CD4-positive, alpha-beta T cell treated with Interleukin-1 beta for 1 hour (primary cell): Measurements from ENCODE around the gene ATXN7L1.
A peak's percentile ranks its signal among the peaks of the same experiment; 100 is the strongest.
"Not testable (repeated sequence)": the region's sequence is repeated elsewhere in the genome, so short reads cannot be mapped to it uniquely, and the experiment has no call there.

ENCODE experiments used
- DNase-seq, 2 donors: peaks; one replicate each; pipeline ENCODE4 v3.0.0-alpha.2; 2020 to 2022

ATXN7L1 gene

DNA sequence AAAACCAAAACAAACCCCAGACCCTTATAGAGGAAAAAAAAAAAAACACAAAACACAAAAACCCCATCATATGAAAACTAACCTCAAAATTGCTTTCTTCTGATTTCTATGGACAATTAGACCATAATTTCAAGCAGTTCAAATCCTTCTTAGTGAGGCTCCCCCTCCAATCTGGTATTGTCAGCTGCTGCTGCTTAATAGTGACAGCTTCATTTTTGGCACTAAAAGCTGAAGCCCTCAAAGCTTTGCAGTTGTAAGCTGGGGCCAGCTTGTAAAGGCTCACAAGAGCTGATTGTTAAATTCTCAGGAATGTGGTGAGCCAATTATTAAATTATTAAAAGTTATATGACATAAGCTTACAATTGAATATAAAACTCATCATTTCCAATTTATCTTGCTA is 21.9 kb downstream of the ATXN7L1 start:
- no peak for DNase-seq

DNA sequence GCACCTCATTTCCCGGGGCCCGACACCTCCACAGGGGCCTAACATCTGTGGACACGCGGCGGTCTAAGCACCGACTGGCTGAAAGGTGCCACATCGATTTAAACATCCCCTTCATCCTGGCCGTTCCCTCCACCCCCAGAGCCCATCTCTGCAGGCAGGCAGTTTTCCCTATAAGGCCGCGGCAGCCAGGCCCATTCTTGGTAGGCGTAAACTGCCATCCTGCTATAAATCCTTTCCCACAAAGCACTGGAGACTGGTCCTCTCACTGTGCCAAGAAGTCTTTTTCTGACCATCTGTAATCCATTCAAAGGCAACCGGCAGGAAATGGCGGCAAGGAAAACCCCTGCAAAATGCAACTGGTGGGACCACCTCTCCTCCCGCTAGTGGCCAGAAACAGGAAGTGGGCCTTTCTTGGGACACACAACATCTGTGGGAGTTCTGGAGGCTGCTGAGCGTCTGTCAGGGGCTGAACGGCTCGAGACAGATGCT is 22.4 kb downstream of the ATXN7L1 start:
- no peak for DNase-seq

DNA sequence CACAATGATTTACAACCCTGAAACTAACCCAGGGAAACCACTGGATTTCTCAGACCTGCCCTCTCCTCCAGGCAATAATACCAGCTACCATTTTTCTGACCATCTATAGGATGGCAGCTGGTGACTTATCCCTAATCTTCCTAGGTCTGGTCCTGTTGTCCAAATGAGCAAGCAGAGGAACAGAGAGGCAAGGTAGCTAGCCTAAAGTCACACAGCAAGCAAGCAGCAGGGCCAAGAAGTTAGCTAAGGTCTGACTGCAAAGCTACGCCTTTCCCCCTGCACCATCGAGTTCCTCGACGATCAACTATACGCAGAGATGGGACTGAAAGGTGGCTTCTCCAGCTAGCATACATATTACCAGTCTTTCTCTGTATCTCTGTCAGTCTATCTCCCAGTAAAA is 25.3 kb downstream of the ATXN7L1 start:
- no peak for DNase-seq

DNA sequence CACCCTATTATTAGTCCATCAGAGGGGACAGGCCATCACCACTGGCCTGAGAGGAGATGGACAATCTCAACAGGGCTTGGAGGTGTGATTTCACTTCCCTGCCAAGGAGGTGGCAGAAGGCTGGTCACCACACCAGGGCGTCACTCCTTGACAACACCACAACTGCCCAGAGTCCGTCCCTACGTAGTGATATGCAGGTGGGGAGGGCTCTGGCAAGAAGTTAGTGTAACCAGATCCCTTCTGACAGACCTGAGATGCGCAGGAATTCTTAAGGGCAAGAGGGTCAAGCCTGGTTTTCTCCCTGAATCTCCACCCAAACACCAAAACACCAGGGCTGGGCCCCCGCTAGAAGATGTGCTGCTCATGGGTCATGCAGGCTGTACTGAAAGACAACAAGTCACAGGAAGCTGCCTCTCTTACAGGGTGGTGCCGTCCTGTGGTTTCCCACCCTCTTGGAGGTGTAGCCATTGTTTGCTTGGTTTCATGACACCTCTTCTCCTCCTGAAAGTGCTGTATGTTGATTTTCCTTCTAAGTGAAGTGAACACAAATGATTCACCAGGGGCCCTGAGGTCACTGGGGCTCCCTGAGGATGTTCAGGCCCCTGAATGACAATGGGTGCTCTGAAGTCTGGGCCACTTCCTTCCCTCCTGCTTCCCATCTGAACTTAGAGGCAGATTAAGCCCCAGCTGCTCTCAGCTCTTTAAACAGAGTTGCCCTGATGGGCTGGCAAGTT is 27.1 kb downstream of the ATXN7L1 start:
- DNase-seq: peak; percentile 56 to 64

DNA sequence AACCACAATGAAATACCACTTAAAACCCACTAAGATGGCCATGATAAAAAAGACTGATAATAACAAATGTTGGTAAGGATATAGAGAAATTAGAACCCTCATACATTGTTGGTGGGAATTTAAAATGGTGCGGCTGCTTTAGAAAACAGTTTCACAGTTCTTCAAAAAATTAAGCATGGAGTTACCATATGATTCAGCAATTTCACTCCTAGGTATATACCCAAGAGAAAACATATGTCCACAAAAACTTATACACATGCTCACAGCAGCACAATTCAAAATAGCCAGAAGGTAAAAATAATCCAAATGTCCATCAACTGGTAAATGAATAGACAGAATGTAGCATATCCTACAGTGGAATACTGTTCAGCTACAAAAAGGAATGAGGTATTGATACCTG is 30.0 kb downstream of the ATXN7L1 start:
- no peak for DNase-seq

DNA sequence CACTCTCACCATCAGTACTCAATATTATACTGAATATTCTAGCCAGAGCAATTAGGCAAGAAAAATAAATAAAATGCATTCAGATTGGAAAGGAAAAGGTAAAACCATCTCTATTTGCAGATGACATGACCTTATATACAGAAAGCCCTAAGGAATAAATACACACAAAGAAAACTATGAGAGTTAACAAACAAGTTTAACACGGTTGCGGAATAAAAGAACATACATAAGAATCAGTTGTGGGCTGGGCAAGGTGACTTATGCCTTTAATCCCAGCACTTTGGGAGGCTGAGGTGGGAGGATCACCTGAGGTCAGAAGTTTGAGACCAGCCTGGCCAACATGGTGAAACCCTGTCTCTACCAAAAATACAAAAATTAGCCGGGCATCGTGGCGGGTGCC is 31.7 kb downstream of the ATXN7L1 start:
- DNase-seq: not testable (repeated sequence)

DNA sequence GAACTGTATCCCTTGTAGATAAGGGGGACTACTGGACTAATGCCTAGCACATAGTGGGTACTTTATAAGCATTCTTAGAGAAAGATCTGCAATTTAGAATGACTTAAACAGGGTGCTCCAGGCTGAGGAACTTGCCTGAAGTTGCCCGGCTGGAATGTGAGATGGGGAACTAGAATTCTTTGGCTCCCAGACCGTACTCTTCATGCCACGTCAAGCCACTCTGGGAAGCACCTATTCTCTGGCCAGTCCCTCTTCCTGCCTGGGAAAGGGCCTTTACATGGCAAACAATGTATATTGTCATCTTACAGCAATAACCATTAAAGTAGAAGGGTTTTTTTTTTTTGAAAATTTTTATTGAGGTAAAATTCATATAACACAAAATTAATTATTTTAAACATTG is 34.5 kb downstream of the ATXN7L1 start:
- no peak for DNase-seq

DNA sequence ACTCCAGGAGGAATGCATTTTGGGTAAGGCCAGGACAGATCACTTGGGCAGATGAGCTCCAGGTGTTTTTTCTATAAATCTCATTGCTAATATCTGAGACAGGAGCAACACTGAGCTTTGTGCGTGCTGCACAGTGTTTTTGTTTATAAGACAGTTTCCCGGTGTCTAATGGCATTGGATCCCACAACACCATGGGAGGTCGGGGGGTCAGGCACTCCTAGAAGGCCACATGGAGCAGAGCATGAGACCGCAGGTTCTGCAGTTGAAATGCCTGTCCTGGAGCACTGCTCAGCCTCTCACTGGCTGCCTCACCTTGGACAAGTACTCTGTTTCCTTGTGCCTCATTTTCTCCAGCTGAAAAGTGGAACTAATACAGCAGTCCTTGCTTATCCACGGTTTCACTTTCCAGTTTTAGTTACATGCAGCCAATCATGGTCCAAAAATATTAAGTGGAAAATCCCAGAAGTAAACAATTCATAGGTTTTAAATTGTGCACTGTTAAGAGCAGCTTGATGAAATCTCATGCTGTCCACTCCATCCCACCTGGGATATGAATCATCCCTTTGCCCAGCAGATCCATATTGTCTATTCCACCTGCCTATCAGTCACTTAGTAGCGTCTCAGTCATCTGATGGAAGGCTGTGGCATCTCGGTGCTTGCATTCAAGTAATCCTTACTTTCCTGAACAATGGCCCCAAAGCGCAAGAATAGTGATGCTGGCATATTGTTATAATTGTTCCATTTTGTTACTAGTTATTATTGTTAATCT is 35.2 kb downstream of the ATXN7L1 start:
- DNase-seq: no peak

DNA sequence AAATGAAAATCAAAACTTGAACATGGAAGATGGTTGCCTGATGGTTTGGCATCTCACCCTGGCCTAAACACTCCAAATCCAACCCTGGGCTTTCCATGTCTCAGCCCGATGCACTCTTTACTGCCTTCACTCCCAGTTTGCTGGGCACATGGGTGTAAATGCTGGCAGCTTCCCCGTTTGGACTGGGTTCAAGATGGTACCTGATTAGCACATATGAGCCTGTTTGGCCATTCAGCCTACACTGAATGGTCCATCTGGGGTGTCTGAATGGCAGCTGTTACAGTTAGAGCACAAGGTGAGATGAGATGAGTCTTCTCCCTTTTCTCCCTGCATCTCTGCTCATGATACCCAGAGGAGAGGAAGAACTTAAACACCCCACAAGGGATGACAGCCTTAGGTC is 37.1 kb downstream of the ATXN7L1 start:
- no peak for DNase-seq

DNA sequence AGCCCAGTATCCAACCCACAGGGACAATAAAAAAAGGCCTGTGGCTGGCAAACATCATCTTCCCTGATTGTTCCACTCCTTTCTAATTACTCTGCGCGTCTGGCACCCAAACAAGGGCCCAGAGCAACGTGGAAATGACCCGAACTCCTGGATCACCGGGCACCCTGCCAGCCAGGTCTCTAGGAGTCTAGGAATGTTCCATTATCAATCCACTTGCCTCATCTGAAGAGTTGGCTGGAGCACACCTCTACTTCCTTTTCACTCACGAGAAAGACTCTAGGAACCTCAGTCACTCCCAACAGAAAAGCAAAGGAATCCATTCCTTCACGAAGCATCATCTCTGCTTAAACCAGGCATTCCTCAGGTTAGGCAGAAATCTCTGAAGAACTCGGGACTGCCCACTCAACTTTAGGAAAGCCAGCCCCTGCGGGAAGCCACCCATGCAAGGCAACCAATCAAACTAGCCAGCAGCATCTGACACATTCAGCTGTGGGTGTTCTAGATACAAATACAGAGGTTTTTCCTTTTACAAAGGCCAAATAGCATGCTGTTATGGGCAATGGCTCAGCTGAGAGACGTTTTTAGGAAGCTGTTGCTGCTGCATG is 37.7 kb downstream of the ATXN7L1 start:
- DNase-seq: no peak

DNA sequence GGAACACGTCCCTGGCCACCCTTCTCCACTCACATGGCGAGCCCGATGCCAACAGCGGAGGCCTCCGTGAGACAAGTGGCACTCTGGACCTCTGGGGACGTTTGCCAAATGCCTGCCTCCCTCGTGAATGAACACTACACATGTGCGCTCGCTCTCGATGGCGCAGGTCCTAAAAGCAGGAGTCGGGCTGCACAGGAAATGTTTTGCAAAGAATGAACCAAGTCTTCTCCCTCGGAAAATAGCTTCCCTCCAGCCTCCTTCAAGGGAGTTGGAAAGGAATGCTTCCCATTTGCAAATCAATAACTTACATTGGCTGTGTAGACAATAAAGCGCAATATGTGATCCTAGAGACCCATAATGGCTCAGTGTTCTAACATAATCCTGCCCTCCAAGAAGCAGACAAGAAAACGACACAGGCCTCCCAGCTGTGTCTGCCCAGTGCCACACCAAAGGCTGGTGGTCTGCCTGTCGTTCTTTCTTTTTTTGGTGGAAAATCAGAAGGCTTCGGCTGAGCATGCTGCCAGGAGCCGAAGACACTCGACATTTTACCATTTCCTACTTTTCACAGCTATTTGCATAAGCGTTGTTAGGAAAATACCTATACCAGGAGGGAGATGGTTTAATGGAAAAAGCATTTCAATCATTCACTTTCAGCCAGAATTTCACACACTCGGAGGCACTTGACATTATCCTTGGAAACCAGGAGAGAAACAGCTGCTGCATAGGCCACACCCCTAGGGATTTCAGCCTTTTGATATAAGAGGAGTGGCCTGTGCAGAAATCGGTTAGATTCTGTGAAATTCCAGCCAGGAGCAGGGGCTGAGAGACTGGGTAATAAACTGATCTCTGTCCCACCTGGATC is 38.4 kb downstream of the ATXN7L1 start:
- DNase-seq: no peak

DNA sequence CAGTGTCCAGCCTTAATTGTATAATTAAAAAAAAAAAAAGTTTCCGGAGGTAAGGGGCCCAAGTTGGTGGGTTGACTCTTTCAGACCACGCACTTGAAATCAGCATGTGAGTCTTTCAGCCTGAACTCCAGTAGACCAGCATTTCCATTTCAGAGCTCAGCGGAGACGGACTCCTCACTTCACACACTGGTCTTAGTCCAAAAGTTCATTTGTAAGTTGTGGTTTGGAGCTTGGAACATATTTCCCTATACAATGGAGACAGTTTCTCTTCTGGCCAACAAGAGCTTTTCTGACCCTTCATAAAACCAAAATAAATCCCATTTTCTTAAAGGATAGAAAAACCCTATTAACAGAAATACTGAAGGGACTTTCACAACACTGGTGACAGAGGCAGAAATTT is 41.0 kb downstream of the ATXN7L1 start:
- no peak for DNase-seq

DNA sequence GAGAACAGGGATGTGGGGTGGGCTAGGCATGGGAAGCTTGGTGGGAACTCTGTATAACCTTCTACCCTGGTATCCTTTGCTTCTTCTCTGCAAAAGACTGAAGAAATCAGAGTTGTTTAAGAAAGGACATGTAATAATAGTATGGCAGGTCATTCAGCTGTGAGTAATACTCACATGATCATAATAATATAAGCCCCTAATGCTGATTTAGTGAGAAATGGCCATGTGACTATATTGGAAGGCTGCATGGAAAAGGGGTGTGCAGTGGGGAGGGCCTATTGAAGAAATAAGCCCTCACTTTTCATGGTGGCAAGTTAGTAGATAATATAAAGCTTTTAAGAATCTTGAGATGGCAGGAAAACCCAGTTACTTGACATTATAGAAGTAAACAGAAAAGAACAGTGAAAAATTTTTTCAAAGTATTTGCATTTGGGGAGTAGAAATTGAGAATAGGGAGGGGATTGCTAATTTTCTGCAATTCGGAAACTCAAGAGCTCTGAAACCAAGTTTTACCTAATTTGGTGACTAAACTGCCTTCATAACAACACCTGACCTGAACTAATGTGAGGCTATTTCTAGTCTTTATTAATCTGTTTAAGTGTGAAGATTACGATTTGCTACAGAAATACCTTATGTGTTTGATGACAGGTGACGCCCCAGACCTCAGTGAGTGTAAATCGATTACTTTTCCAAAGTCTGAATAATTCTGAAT is 44.4 kb downstream of the ATXN7L1 start:
- DNase-seq: no peak

DNA sequence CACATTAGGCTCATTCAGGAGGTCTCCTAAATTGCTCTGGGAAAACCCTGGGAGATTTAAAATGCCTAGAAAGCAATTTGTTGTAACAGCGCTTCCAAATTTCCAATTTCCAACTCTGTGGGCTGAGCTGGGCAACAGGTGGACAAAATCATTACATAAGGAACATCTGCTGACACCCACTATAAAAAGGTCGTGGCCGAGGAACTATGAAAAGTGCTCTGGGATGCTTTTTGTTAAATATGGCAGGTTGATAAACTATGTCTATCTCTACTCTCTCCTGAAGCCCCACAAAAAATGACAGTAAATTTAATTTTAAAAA is 45.1 kb downstream of the ATXN7L1 start:
- no peak for DNase-seq

DNA sequence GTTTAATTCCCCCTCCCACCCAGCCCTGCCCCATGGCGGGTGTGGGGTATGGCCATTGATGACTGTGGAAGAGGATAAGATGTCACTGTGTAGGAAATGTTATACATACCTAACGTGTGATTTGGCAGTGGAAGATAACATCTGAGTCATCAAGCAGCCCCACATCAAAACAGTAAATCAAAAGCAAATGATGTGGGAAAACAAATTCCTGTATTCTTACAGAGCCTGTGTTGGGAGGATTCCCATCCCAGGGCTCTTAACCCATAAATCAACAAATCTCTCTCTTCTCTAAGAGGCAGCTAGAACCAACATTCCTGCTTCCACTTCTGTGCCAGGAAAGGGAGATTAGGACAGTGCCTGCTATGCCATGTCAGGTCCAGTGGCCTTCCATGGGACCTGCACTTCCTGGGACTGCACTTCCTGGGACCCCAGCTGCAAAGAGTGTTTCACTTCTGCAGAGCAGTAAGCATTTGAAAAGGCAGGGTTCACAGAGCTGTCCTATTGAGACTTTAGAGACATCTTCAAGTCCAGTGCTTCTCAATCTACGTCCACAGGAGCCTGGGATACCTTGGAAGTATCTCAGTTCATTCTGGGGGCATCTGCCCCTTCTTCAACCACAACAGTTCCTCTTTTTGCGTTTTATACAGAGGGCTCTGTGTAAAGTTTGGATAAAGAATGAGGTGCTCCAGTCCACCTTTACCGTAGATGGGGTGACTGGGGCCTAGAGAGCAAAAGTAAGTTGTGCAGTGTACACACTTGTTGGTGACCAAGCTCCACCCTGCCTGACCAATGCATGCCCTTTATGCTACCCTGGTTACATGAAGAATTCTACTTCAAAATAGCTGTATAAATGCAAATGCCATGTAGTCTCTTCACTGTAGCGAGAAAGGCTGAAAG is 45.7 kb downstream of the ATXN7L1 start:
- DNase-seq: no peak

DNA sequence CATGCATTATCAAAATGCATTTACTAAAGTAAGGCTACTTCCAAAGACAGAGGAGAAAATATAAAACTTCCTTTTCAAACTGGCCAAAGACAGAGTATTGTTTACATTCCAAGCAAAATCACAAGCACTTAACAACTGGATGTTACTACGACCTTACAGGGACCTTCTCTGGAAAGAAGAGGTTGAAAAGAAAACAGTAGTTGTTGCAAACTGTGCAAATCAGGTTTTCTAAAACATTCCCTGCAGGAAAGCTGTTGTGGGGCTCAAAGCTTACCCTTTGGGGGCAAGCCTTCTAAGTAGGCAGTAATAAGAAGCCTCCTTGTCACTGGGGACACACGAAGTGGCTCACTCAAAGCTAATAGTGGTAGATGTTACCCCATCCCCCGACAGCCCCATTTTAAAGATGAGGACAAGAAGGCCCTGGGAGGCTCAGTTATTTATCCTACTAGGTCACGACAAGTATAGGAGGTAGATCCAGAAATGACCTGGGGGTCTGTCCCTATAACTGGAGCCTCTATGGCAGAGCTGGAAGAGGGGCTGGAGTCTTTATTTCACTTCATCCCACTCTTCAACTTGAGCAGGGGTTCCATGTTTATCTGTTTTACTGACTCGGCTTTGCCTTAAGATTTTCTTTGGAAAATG is 46.6 kb downstream of the ATXN7L1 start:
- DNase-seq: no peak

DNA sequence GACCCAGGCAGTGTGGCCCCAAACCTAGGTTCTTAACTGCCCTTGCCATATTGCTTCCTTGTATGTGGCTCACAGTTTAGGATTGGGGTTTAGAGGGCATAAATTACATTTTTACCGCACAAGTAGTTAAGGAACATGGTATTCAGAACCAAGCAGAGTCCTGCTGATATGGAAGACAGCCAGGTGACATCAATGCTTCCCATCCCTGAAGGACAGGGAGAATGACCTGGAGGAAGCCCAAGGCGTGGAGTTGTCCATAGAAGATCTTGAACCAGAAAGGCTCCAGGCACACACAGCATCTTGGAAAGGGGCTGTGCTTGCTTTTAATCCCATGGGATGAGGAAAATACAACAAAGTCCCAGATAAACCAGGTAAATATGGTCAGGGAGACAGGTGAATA is 48.3 kb downstream of the ATXN7L1 start:
- no peak for DNase-seq

DNA sequence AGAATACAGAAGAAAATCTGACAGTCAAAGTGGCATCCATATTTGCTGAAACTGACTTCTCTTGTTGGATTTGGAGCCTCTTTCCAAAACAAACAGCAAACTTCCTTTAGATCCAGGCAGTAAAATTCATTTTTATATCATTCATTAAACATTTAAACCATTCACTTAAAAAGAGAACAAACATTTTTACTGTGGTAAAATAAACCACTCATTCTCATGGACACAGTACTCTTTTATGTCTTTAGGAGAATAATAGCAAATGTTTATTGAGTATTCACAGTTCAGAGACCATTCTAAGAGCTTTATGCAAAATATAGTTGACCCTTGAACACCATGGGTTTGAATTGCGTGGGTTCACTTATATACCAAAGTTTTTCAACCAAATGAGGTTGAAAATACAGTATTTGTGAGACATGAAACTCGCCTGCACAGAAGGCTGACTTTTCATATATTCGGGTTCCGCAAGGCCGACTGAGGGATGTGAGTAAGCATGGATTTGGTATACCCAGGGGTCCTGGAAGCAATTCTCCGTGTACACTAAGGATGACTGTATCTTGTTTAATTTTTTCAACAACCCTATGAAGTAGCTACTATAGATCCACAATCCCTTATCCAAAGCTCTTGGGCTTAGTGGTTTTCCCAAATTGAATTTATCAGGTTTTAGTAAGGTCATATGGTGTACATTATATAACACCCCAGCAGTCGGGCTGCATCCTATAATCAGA is 49.1 kb downstream of the ATXN7L1 start:
- no peak for DNase-seq

DNA sequence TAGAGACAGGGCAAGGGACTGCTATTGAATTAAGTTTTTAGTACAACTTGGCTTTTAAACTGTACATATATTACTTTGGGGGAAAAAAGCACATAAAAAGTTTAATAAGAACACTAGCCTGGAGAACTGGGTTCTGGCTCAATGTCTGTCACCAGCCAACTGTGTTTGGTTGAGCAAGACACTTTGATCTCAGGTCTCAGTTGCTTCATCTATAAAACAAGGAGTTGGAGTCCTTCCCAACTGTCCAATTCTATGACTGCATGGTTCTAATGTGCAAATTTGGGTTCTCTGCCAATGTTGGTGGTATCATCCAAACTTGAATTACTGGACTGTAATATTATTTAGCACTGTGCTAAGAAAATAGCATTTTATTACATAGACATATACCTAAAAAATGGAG is 50.3 kb downstream of the ATXN7L1 start:
- no peak for DNase-seq

DNA sequence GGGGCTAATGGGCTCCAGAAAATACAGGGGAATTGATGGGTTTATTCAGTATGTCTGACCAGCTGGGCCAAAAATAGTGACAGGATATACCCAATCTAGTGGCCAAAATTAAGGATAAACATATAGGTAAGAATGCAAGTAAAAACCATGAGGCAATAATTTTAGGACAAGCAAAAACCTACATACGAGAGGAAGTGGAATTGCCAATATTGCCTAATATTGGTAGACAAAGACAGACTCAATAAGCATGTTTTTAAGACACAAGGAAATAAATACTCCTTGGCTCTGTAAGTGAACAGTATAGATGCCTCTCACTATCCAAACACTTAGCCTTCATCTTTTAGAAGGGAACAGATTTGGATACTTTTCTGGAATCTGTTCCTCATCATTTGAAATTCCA is 51.0 kb downstream of the ATXN7L1 start:
- no peak for DNase-seq
